Measurements from ENCODE around the gene RHOT2. TPM values are rescaled to one million over a fixed set of nuclear protein-coding genes. Genes with fewer than 3 reads are reported as not detected.
A peak's percentile ranks its signal among the peaks of the same experiment; 100 is the strongest.

Gene RHOT2
- total and polyA plus RNA-seq, 3 experiments from 2014 or later = 49.6 to 151 (median 140) TPM

DNA sequence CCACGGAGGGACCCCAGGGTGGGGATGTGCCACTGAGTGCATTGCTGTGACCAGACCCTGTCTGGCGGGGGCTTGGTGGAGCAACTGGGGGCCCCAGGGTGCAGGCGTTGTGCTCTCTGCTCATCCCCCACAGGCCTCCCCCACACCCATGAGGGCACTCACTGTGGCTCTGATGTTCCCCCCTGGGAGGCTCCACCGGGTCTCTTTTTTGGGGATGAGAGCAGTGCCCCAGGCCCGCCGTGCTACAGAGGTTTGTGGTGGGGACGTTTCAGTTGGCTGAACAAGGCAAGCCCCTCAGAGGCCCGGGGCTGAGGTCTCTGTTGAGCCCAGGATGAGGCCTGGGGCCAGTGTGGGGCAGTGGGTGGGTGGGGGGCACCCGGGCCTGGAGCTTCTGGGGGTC is 55.8 kb downstream of the RHOT2 start:
- H3K27me3 ChIP-seq (ENCODE audit: insufficient read depth, low read length, poor library complexity, severe bottlenecking) = no peaks in the 10 kb centered on the region
- H3K36me3 ChIP-seq (ENCODE audit: insufficient read depth, low read length) = no peaks in the 10 kb centered on the region
- Mint-ChIP-seq H3K27me3 (no peaks in the 10 kb centered on the region), H3K36me3 (no peaks in the 10 kb centered on the region), H3K9me3 (no peaks in the 10 kb centered on the region), H3K4me3 (peak overlapping the region in 3 of 7 donors; percentile 37 to 74 (median 52)), H3K4me1 (peaks cover 16 to 47% (median 18%) of the 10 kb centered on the region in 3 donors), H3K27ac (peak overlapping the region in 3 of 8 donors; percentile 47 to 87 (median 47))
- POLR2A ChIA-PET = interaction anchor here (1.1 to 5.4 kb wide), 2 partner anchors 8 to 17 kb away, joined by 4 to 53 read pairs; partner anchors contain the start of genes CIAO3 and METRN
- no peak overlapping the region for H3K4me3 ChIP-seq (ENCODE audit: low read length)
- peaks cover 36% of the 10 kb centered on the region for H3K4me1 ChIP-seq (ENCODE audit: insufficient read depth, low read length)
- CTCF ChIA-PET = interaction anchor here (7.2 to 22.8 kb wide), 2 partner anchors 9 to 13 kb away, joined by 59 to 332 read pairs; partner anchors contain the start of genes CIAO3, HAGHL and METRN
- H3K9me3 ChIP-seq (ENCODE audit: low read length) = no peaks in the 10 kb centered on the region
- H3K27ac ChIP-seq (ENCODE audit: low read depth, low read length) = no peak overlapping the region
- DNase-seq = no peak

Other genes with a start within 250 kb of the RHOT2 start
- gene RAB11FIP3, start 242.5 kb upstream of the RHOT2 start, total RNA-seq = 10 to 100 TPM; 30.0 to 32.8 TPM
- 4.4 TPM for gene RAB11FIP3, start 242.5 kb upstream of the RHOT2 start, polyA plus RNA-seq
- gene CAPN15, start 140.4 kb upstream of the RHOT2 start, total RNA-seq = 10 to 100 TPM; 91.9 to 98.6 TPM
- gene CAPN15, start 140.4 kb upstream of the RHOT2 start, polyA plus RNA-seq = 15.5 TPM
- gene PRR35, start 107.7 kb upstream of the RHOT2 start, total RNA-seq = not detected
- gene PRR35, start 107.7 kb upstream of the RHOT2 start, polyA plus RNA-seq = not detected
- gene NHLRC4, start 101.1 kb upstream of the RHOT2 start, total RNA-seq = under 1 TPM; 0.55 to 0.59 TPM
- gene NHLRC4, start 101.1 kb upstream of the RHOT2 start, polyA plus RNA-seq = 1.6 TPM
- gene PIGQ, start 98.2 kb upstream of the RHOT2 start, total RNA-seq = 10 to 100 TPM; 47.4 to 50.1 TPM
- 14.0 TPM for gene PIGQ, start 98.2 kb upstream of the RHOT2 start, polyA plus RNA-seq
- gene RAB40C, start 78.1 kb upstream of the RHOT2 start, total RNA-seq = 10 to 100 TPM; 12.3 to 13.3 TPM
- gene RAB40C, start 78.1 kb upstream of the RHOT2 start, polyA plus RNA-seq = 22.8 TPM
- under 1 TPM; 0.11 to 0.22 TPM for gene WFIKKN1, start 37.1 kb upstream of the RHOT2 start, total RNA-seq
- gene WFIKKN1, start 37.1 kb upstream of the RHOT2 start, polyA plus RNA-seq = 0.09 TPM
- 100 to 1,000 TPM; 129 TPM for gene METTL26, start 31.8 kb upstream of the RHOT2 start, total RNA-seq
- 97.4 TPM for gene METTL26, start 31.8 kb upstream of the RHOT2 start, polyA plus RNA-seq
- gene MCRIP2, start 26.3 kb upstream of the RHOT2 start, total RNA-seq = 10 to 100 TPM; 59.3 to 64.8 TPM
- 24.9 TPM for gene MCRIP2, start 26.3 kb upstream of the RHOT2 start, polyA plus RNA-seq
- 10 to 100 TPM; 69.6 to 78.4 TPM for gene WDR90, start 18.8 kb upstream of the RHOT2 start, total RNA-seq
- gene WDR90, start 18.8 kb upstream of the RHOT2 start, polyA plus RNA-seq = 1.4 TPM
- under 1 TPM; 0.33 to 0.44 TPM for gene RHBDL1, start 7.5 kb downstream of the RHOT2 start, total RNA-seq
- gene RHBDL1, start 7.5 kb downstream of the RHOT2 start, polyA plus RNA-seq = 0.29 TPM
- gene STUB1, start 12.3 kb downstream of the RHOT2 start, total RNA-seq = 100 to 1,000 TPM; 111 to 124 TPM
- 161 TPM for gene STUB1, start 12.3 kb downstream of the RHOT2 start, polyA plus RNA-seq
- 10 to 100 TPM; 53.0 to 55.9 TPM for gene JMJD8, start 16.2 kb downstream of the RHOT2 start, total RNA-seq
- gene JMJD8, start 16.2 kb downstream of the RHOT2 start, polyA plus RNA-seq = 56.6 TPM
- gene WDR24, start 22.3 kb downstream of the RHOT2 start, total RNA-seq = 10 to 100 TPM; 23.9 to 25.2 TPM
- 15.4 TPM for gene WDR24, start 22.3 kb downstream of the RHOT2 start, polyA plus RNA-seq
- 10 to 100 TPM in 1 of 2 experiments, 1 to 10 TPM in 1; 7.6 to 11.1 TPM for gene FBXL16, start 37.7 kb downstream of the RHOT2 start, total RNA-seq
- gene FBXL16, start 37.7 kb downstream of the RHOT2 start, polyA plus RNA-seq = 16.9 TPM
- gene METRN, start 47.0 kb downstream of the RHOT2 start, total RNA-seq = 10 to 100 TPM; 34.8 to 38.2 TPM
- gene METRN, start 47.0 kb downstream of the RHOT2 start, polyA plus RNA-seq = 50.3 TPM
- 10 to 100 TPM; 64.2 to 72.0 TPM for gene ANTKMT, start 53.0 kb downstream of the RHOT2 start, total RNA-seq
- gene ANTKMT, start 53.0 kb downstream of the RHOT2 start, polyA plus RNA-seq = 127 TPM
- gene CCDC78, start 58.3 kb downstream of the RHOT2 start, total RNA-seq = 1 to 10 TPM; 9.8 to 9.9 TPM
- gene CCDC78, start 58.3 kb downstream of the RHOT2 start, polyA plus RNA-seq = 0.53 TPM
- gene HAGHL, start 59.0 kb downstream of the RHOT2 start, total RNA-seq = 10 to 100 TPM; 31.5 to 35.6 TPM
- gene HAGHL, start 59.0 kb downstream of the RHOT2 start, polyA plus RNA-seq = 10.7 TPM
- gene CIAO3, start 72.9 kb downstream of the RHOT2 start, total RNA-seq = 10 to 100 TPM; 34.8 to 37.9 TPM
- 23.1 TPM for gene CIAO3, start 72.9 kb downstream of the RHOT2 start, polyA plus RNA-seq
- not detected for gene MSLN, start 92.6 kb downstream of the RHOT2 start, total RNA-seq
- gene MSLN, start 92.6 kb downstream of the RHOT2 start, polyA plus RNA-seq = not detected
- gene RPUSD1, start 120.2 kb downstream of the RHOT2 start, total RNA-seq = 10 to 100 TPM; 40.2 to 44.5 TPM
- 34.2 TPM for gene RPUSD1, start 120.2 kb downstream of the RHOT2 start, polyA plus RNA-seq
- gene CHTF18, start 120.5 kb downstream of the RHOT2 start, total RNA-seq = 100 to 1,000 TPM; 121 to 122 TPM
- 3.7 TPM for gene CHTF18, start 120.5 kb downstream of the RHOT2 start, polyA plus RNA-seq
- not detected for gene GNG13, start 132.6 kb downstream of the RHOT2 start, total RNA-seq
- gene GNG13, start 132.6 kb downstream of the RHOT2 start, polyA plus RNA-seq = not detected

Measured in CD8-positive, alpha-beta memory T cell (primary cell).